Measurements from ENCODE around the gene ZMIZ1.
"Not testable (repeated sequence)": the region's sequence is repeated elsewhere in the genome, so short reads cannot be mapped to it uniquely, and the experiment has no call there.

ZMIZ1 gene

DNA sequence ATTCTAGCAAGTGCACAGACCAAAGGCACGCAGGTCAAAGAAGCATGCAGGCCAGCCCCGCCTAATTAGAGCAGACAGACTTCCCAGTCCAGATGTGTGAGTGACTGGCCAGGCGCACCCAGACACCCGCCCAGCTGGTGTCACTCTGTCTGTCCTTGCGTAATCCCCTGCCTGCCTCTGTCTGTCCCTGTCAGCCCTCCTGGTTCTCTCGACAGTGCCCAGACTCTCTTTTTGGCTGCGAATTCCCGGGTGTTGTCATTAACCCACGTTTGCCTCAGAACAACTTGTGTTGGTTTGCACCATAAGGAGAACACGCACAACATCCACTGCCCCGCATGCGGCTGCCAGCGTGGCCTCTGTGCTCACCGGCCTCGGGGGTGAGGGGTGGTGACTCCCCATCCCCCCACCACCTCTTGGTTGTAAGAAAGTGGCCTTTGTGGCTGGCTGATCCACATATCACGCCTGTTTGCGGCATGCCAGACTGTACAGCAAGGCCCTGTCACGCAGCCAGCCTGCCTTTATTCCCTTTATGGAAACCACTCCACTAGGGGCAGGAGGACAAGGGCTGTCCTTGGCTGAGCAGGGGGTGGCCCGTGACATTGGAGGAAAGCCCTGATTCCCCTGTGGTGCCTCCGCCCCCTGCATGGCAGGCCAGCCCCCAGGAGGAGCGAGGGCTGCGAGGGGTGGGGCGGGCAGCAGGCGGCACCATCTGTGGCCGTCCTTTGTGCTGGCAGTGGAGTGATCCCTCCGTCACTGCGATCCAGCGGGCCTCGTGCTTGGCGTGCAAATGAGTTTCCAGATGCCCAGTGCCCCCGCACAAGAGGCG lies 205.7 kb downstream of the ZMIZ1 start:
- no peak for DNase-seq

- DNase-seq: no peak
Measured at GRCh38 chr10:79275105-79275430, 206.3 kb downstream of the ZMIZ1 start.

GRCh38 chr10:79275431-79275851 lies 206.7 kb downstream of the ZMIZ1 start:
- no peak for DNase-seq

DNA sequence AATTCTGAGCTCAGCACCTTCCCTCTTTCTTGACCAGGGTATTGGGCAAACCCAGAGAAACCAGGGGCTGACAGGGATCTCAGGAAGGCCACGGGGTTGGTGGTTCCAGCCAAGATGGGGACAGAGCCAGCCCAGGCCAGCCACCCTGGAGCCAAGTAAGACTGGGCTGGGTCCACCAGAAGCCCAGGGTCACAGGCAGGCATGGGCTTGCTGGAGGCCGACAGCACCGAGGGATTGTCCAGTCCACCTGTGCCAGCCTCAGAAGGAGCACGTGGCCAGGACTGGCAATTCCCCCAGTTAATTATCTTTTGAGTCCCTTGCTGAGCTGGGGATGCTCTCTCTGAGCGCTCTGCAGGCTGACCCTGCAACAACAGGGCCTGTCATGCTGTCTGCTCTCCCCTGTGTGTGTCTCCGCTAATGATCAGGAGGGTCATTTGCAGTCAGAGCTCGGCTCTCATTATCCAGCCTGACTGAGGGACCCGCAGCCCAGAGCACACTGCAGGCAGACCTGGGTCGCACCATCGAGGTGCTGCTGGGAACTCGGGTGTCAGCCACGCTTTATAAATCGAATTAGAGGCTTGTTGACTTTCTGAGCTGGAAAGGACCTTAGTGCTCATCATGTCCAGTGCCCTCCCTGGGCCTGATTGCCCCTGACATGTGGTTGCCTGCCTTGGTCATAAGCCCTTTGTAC lies 209.0 kb downstream of the ZMIZ1 start:
- no peak for DNase-seq

GRCh38 chr10:79279047-79279446 lies 210.3 kb downstream of the ZMIZ1 start:
- DNase-seq: not testable (repeated sequence)

- no peak for DNase-seq
Measured at GRCh38 chr10:79280956-79281355, 212.2 kb downstream of the ZMIZ1 start.

GRCh38 chr10:79282388-79282787 lies 213.6 kb downstream of the ZMIZ1 start:
- no peak for DNase-seq

DNA sequence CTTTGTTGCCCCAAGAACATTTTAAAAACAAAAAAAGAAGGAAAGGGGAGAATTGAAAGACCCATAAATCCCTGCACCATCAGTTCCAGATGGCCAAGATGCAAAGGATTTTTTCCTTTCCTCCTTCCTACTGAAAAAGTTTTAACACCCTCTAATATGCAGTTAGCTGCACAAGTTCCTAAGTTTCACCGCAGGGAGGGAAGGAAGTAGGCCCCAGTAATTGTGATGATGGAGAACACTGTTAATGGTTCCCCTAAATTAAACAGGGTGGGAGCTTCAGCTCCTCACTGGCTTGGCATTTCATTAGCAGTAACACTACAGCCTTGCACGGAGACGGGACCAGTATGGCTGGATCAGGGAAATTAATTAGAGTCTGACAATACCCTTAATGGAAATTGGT lies 214.8 kb downstream of the ZMIZ1 start:
- DNase-seq: no peak

DNA sequence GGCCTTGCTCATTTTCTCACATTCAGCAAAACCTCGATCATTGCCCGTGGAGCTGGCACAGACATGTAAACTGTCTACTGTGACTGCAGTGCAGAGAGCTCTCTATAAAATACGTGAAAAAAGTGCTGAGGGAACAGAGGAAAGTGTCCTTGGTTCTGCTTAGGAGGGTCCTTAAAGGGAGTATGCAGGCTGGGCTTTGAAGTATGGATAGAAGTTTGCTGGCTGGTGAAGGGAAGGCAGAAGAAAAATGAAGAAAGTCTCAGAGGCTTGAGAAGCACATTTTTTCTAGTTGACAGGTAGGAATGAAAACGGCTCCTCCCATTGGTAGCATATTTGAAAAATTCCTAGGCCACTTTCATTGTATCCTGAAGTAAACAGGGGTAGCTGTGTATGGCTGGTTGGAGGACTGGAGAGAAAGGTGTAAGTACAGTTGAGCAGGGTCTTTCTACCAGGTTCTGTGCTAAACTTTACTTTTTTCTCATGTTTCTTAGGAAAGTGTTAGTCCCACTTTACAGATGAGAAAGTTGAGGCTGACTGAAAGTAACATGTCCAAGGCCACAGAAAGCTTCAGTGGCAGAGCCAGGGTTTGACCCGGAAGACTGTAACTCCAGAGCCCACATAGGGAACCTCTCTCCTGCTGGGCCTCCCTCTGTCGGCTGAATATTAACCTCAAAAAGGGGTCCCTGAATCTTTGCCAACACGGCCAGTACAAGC lies 215.5 kb downstream of the ZMIZ1 start:
- no peak for DNase-seq

DNA sequence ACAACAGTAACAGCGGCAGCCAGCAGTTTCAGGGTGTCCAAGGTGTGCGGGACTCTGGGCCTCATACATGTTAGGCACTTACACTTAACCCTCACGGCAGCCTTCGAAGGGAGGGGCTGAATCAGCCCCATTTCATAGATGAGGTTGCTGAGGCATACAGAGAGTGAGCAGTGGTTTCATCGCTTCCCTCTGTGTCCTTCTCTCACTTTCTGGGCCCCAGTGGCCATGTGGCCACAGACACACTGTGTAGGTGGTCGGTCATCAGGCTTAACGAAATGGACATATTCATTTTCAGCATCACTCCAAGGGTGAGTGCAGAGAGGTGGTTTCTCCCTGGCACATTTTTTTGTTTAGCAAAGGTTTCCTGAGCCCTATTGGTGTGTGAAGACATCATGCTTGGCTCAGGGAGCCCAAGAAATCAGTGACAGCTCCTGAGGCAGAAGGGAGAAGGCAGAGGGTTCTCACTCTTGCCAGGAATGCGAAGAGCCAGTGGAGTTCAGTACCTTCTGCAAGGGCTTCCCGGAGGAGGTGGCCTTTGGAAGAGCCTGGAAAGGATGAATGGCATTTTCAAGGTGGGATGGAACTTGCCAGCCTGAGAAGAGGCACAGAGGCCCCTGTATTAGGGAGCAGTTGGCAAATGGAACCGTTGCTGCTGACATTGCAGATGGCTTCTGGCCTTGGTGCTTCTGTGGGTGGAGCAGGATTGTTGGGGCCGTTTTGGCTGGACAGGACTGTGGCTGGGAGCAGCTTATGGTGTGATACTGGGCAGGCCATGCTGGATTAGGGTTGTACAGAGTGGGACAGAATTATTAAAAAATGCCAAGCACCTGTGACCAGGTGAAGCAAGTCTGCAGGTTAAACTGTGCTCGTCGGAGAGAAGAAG lies 216.8 kb downstream of the ZMIZ1 start:
- no peak for DNase-seq

- peak; percentile 76 for DNase-seq
Measured at GRCh38 chr10:79286318-79286951, 217.7 kb downstream of the ZMIZ1 start.

DNA sequence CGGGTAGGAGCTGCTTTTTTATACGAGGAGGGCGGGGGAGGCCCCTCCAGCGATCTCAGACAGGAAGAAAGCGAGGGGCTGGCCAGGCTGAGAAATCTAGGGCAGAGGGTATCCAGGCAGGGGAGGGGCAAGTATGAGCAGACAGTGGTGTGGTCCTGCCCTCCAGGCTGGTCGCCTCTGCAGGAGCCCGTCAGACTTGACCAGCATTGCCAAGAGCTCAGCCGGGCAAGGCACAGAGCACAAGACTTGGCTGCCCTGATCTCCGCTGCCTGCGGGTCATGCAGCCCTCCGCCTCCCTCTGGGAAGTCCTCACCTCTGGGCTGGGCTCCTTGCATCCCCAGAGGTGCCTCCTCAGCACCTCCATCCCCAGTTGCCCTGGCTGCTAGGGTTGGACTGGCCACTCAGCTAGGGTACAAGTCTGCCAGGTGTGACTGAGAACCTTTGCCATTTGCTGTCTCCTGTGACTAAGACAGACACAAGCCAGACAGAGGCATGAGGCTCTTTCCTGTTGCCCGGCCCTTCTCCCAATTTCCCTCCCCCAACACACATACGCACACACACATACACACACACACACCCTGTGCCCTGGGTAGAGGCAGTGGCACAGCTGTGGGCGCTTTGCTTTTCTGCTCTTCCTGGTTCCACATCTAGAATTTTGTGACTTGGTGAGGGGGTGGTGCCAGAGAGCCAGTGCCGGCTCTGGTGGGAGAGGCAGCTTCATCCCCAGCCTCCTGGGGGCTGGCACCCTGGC lies 219.4 kb downstream of the ZMIZ1 start:
- DNase-seq: no peak

GRCh38 chr10:79289801-79290200 lies 221.0 kb downstream of the ZMIZ1 start:
- no peak for DNase-seq

GRCh38 chr10:79292026-79292766 lies 223.4 kb downstream of the ZMIZ1 start:
- DNase-seq: no peak

DNA sequence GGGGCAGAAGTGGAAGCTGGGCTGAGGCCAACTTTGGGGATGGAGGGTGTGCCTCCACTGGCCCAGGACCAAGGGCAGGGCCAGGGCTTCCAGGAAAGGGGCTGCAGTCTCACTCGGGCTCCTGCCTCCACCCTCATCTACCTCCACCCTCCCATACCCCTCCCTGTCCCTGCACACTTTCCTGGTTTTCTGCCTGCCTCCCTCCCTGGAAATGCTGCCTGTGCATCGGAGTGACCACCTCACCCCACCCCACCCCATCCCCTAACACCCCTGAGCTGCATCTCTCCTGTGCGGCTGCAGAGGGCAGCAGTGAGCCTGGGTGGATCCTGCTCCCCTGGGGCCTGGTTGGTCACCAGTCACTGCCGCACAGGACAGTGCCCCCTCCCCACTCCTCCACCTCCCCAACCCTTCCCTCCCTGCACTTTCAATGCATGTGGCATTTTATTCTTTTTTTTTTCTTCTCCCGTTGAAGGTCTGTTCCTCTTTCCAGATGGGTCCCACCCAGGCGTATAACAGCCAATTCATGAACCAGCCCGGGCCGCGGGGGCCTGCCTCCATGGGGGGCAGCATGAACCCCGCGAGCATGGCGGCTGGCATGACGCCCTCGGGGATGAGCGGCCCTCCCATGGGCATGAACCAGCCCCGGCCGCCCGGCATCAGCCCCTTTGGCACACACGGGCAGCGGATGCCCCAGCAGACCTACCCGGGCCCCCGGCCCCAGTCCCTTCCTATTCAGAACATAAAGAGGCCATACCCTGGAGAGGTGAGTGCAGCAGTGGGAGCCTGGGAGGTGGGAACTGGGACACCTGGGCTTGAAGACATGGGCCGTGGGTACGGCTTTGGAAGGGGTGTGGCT lies 224.4 kb downstream of the ZMIZ1 start:
- DNase-seq: no peak

- DNase-seq: no peak
Measured at GRCh38 chr10:79293841-79294581, 225.2 kb downstream of the ZMIZ1 start.

GRCh38 chr10:79295563-79295962 lies 226.8 kb downstream of the ZMIZ1 start:
- DNase-seq: no peak

- no peak for DNase-seq
Measured at GRCh38 chr10:79296431-79296830, 227.7 kb downstream of the ZMIZ1 start.
